Iris pigment epithelial cell (primary cell): ENCODE data around the gene BCAS3.

Experiments used
- DNase-seq: peaks from one replicate; pipeline ENCODE4 v3.0.0-alpha.2; 2011; ENCODE audit warnings: low read depth

BCAS3 gene

DNA sequence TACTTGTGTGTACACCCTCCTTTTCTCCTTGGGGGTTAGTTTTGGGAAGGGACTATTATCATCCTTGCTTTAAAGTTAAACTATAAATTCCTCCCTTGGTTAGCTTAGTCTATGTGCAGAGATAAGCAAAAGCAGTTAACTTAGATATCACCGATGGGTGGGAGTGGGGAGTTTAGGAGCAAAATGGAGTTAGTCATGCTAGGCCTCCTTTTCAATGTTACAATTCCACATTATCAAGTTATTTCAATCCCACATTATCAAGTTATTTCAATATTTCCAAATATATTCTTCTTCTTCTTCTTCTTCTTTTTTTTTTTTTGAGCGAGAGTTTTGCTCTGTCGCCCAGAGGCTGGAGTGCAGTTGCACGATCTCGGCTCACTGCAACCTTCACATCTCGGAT lies 1.7 kb upstream of the BCAS3 start:
- no peak for DNase-seq

DNA sequence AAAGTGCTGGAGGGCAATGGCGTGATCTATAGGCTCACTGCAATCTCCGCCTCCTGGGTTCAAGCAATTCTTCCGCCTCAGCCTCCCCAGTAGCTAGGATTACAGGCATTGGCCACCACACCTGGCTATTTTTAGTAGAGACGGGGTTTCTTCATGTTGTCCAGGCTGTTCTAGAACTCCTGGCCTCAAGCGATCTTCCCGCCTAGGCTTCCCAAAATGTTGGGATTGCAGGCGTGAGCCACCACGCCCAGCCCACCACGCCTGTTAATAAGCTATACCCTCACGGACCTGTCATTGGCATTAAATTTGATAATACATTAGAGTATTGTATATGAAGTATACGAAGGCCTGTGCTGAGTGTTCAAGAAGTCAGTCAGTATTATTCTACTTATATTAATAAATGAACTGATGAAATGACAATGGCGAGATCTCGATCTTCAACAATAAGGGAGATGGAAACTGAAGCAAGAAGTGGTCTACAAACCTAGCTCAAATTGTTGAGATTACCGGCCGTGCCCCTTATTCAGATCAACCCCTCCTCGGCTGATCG lies 818 bp upstream of the BCAS3 start:
- DNase-seq: no peak

DNA sequence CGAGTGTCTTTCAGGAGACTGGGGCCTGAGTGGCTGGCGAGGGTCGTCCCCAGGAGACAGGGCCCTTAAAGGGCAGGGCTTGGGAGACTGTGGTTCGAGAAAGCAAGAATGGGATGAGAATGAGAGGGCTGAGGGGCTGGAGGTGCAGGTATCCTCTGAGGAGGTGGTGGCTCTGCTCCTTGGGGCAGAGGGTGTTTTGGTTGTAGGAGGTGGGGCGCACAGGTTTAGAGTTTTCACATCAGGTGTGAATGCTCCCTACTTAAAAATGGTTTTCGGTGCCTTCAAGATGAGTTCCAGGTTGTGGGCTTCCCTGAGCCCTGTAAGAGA lies 430 bp downstream of the BCAS3 start:
- DNase-seq: no peak

GRCh38 chr17:60679287-60679686 lies 1.6 kb downstream of the BCAS3 start:
- DNase-seq: no peak

- DNase-seq: no peak
These were observed 3.1 kb downstream of the BCAS3 start for GRCh38 chr17:60680754-60681153.

DNA sequence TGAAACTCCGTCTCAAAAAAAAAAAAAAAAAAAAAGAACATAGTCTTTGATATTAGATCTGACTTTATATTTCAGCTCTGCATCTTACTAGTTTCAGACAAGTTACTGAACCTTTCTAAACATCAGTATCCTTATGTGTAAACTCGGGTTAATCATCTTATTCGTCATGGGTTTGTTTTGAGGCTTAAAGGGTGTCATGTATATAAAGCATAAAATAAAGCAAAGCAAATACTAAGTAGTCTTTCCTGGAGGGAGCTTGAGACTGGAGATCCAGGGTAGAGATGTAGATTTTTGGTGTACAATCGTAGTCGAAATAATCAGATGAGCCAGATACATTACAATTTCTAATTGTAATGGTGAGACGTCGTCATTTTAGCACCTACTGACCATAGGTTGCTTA lies 7.8 kb downstream of the BCAS3 start:
- DNase-seq: no peak

- DNase-seq: no peak
These were observed 18.3 kb downstream of the BCAS3 start for GRCh38 chr17:60695960-60696359.

DNA sequence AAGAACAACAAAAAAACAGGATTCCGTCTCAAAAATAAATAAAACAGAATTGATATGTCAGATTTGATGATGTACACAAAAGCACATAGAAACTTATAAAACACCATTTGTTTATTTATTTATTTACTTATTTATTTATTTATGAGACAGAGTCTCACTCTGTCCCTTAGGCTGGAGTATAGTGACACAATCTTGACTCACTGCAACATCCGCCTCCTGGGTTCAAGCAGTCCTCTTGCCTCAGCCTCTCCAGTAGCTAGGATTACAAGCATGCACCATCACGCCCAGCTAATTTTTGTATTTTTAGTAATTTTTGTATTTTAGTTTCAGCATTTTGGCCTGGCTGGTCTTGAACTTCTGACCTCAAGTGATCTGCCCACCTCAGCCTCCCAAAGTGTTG lies 21.4 kb downstream of the BCAS3 start:
- no peak for DNase-seq

- DNase-seq: no peak
These were observed 26.5 kb downstream of the BCAS3 start for GRCh38 chr17:60704170-60704569.

- no peak for DNase-seq
These were observed 35.0 kb downstream of the BCAS3 start for GRCh38 chr17:60712675-60713074.

DNA sequence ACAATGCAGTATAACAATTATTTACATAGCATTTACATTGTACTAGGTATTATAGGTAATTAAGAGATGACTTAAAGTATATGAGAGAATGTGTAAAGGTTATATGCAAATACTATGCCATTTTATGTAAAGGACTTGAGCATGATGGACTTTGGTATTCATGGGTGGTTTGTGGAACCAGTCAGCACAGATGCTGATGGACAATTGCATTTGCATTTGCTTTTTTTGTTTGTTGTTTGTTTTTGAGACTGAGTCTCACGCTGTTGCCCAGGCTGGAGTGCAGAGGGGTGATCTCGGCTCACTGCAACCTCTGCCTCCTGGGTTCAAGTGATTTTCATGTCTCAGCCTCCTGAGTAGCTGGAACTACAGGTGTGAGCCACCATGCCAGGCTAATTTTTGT lies 36.0 kb downstream of the BCAS3 start:
- DNase-seq: no peak

DNA sequence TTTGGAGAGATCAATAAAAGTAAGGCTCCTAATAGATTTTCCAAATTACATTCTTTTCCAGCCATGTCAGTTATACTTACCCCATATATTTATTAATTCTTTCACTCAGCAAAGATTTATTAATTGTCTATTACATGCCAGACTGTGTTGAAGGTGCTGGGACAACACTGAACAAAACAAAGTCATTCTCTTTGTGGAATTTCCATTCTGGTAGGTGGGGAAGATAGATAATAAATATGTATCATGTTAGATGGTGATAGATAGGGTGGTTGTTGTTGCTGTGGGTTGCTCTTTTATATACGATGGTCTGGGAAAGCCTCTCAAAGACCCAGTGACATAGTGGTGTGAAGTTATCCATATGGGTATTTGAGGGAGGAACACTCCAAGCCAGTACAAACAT lies 39.1 kb downstream of the BCAS3 start:
- DNase-seq: no peak

- DNase-seq: no peak
These were observed 40.2 kb downstream of the BCAS3 start for GRCh38 chr17:60717814-60718213.

GRCh38 chr17:60720763-60721531 lies 43.3 kb downstream of the BCAS3 start:
- peak; percentile 71 for DNase-seq

DNA sequence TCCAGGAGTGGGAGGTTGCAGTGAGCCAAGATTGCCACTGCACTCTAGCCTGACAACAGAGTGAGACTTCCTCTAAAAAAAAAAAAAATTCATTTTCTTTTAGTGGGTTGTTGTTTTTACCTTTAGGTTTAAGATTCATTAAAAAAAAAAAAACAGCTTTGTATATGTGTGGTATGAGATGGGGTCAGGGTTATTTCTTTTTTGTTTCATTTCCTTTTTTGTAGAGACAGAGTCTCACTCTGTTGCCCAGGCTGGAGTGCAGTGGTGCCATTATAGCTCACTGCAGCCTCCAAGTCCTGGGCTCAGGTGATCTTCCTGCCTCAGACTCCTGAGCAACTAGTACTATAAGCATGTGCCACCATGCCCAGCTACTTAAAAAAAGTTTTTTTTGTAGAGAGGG lies 47.0 kb downstream of the BCAS3 start:
- DNase-seq: no peak

- DNase-seq: no peak
These were observed 52.2 kb downstream of the BCAS3 start for GRCh38 chr17:60729854-60730253.

GRCh38 chr17:60730273-60730672 lies 52.6 kb downstream of the BCAS3 start:
- DNase-seq: no peak

DNA sequence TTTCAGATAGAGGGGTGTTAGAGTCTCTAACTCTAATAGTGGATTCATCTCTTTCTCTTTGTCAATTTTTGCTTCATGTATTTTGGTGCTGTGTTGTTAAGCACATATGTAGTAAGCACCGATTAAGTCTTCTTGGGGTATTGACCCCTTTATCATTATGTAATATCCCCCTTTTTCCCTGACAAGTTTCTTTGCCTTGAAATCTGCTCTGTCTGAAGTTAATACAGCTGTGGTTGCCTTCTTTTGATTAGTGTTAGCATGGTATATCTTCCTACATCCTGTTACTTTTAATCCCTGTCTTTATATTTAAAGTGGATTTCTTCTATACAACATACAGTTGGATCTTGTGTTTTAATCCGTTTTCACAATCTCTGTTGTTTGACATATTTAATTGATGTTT lies 60.6 kb downstream of the BCAS3 start:
- no peak for DNase-seq

DNA sequence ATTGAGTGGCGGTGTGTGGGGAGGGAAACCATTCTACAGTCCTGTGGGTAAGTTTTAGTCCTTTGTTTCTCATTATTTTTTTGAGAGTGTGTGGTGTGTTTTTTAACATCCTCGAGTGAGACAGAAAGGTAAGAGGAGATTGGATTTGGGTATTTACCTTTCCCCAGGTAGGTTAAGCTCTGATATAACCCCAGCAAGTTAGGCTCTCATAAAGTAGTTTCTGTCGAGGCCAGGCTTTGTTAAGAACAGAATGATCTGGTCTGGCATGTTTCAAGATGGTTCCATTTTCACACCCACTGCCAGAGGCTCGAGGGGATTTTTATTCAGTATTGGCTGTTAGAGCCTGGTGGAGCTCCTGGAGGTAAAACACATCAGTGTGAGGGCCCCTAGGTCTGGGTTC lies 62.9 kb downstream of the BCAS3 start:
- no peak for DNase-seq

DNA sequence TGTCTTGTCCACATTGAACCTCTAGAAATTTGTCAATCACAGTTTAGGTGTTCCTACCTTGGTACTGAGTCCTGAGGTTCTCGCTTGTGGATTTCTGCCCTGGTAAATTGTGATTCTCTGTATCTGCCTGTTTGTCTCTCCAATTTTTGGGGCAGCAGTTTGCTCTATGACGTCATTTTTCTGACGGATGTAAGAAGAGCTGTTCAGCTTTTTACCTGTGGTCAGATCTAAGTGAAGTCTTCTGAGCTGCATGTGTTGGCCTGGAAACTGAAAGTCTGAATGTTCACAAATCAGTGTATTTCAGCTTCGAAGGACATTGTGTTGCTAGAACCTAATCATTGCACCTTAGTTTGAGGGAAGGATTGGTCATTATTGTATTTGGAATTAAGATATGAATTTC lies 63.4 kb downstream of the BCAS3 start:
- no peak for DNase-seq

- DNase-seq: no peak
These were observed 65.6 kb downstream of the BCAS3 start for GRCh38 chr17:60743282-60743681.

GRCh38 chr17:60743799-60744198 lies 66.1 kb downstream of the BCAS3 start:
- no peak for DNase-seq

DNA sequence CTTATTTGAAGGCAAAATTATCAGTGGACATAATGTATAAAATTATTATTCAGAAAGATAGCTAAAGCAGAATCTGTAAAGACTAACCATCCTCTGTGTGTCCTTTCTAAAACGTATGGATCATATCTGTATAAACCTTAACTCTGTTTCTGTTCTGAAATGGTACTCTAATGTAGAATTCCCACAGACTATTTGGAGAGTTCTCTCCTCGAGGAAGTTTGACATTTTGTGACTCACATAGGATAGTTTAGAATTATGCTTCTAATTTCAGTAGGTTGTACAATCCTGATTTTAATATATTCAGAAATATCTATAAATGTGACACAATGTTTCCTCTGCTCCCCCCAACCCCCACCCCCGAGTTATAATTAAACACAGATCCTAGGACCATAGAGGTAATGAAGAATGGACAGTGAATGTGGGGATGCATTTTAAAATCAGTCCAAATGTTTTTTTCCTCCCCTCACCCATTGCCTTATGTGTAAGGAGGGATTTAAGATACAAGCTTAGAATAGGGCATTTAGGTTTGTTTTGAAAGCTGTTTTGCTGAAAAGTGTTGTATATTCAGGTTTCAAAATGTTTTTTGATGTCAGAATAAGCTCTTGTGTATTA lies 66.8 kb downstream of the BCAS3 start:
- no peak for DNase-seq

GRCh38 chr17:60745544-60745943 lies 67.9 kb downstream of the BCAS3 start:
- DNase-seq: no peak
